ENCODE data around the gene SLC7A14.

The SLC7A14 gene

DNA sequence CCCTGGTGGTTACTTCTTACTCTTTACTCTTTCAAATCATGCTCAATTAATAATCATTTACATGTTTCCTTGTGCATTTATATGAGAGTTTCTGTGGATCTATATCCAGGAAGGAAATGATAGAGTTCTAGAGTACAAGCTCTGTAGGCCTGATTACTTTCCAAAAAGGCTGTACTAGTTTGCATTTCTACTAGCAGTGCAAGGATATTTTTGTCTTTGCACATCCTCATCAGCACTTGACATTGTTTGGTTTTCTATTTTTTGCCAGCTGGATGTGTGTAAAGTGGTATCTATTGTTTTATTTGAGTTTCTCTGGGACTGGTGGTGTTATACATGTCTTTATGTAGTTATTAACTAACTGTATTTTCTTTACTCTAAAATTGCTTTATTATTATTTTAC lies 19.6 kb upstream of the SLC7A14 start:
- TF ChIP-seq, protein P1, sequence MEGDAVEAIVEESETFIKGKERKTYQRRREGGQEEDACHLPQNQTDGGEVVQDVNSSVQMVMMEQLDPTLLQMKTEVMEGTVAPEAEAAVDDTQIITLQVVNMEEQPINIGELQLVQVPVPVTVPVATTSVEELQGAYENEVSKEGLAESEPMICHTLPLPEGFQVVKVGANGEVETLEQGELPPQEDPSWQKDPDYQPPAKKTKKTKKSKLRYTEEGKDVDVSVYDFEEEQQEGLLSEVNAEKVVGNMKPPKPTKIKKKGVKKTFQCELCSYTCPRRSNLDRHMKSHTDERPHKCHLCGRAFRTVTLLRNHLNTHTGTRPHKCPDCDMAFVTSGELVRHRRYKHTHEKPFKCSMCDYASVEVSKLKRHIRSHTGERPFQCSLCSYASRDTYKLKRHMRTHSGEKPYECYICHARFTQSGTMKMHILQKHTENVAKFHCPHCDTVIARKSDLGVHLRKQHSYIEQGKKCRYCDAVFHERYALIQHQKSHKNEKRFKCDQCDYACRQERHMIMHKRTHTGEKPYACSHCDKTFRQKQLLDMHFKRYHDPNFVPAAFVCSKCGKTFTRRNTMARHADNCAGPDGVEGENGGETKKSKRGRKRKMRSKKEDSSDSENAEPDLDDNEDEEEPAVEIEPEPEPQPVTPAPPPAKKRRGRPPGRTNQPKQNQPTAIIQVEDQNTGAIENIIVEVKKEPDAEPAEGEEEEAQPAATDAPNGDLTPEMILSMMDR (IDR thresholded peaks at IDR 0.05), result no peak

- TF ChIP-seq, protein P1 (IDR thresholded peaks at IDR 0.05), result no peak
These were observed 18.1 kb upstream of the SLC7A14 start for GRCh38 chr3:170603770-170604510.

DNA sequence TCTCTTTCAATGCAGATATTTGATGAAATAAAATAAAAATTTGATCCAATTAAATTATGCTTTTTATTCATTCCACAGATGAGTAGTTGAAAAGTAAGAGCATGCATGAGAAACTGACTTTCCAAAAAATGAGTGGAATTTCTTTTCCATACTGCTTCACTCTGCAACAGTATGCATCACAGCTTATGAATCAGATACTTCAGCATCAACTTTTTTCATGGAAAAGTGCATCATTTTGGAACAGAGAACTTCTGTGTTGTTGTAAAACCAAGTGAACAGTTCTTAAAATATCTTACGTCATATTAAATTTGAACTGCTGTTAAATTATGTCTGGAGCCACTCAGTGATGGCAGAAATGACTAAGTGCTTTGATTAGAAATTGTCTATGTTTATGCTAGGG lies 16.7 kb upstream of the SLC7A14 start:
- TF ChIP-seq, protein P1 (IDR thresholded peaks at IDR 0.05), result no peak

GRCh38 chr3:170600005-170600624 lies 14.2 kb upstream of the SLC7A14 start:
- TF ChIP-seq, protein P1 (IDR thresholded peaks at IDR 0.05), result no peak

DNA sequence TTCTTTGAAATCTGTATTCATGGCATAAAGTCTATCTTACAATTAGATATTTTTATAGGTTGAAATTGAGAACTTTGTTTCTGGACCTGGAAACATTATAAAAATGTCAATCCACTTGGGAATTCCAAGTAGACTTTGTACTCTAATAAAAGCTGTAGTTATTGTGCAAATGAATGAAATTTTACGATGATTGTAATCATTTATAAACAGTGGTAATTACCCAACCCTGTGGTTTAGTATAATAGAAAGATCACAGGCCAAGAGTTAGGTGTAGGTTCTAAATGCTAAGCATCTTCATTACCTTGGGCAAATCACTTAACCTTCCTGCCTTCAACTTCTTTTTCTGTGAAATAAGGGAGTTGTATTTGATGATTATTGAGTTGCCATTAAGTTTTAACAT lies 13.2 kb upstream of the SLC7A14 start:
- TF ChIP-seq, protein P1 (IDR thresholded peaks at IDR 0.05), result no peak

- TF ChIP-seq, protein P1 (IDR thresholded peaks at IDR 0.05), result no peak
These were observed 12.2 kb upstream of the SLC7A14 start for GRCh38 chr3:170598091-170598502.

- TF ChIP-seq, protein P1 (IDR thresholded peaks at IDR 0.05), result no peak
These were observed 8.7 kb upstream of the SLC7A14 start for GRCh38 chr3:170594528-170594927.

Data from LNCAP (cell line).